ENCODE results near the gene CDR2L. TPM values are rescaled to one million over a fixed set of nuclear protein-coding genes. Genes with fewer than 3 reads are reported as not detected.
A peak's percentile ranks its signal among the peaks of the same experiment; 100 is the strongest.

CDR2L gene
- total and polyA plus RNA-seq, 4 donors = 8.5 to 19.0 (median 11.2) TPM

- no peaks in the 10 kb centered on the region for H3K9me3 ChIP-seq (ENCODE audit: control insufficient read depth in 4 of 4, insufficient read depth in 3 of 4, low read length in 3 of 4)
- ATAC-seq (ENCODE audit: insufficient read depth, low FRiP score) (no peak), DNase-seq (no peak)
- no peaks in the 10 kb centered on the region for H3K36me3 ChIP-seq (ENCODE audit: control insufficient read depth in 4 of 4, insufficient read depth in 4 of 4, low read length in 4 of 4)
- 95 to 96% methylated on average over 8 of the region's 8 CpGs for WGBS, 2 donors
- TF ChIP-seq CTCF (IDR thresholded peaks at IDR 0.05; ENCODE audit: control extremely low read depth, extremely low read depth) = no peak
- H3K4me1 ChIP-seq (ENCODE audit: control insufficient read depth in 5 of 5, insufficient read depth in 5 of 5, low read length in 5 of 5) = peaks cover 0 to 16% (median 0%) of the 10 kb centered on the region in 5 donors
- H3K27ac ChIP-seq (ENCODE audit: low read depth in 1 of 2, low read length in 1 of 2) = no peak overlapping the region
- H3K27me3 ChIP-seq (ENCODE audit: control insufficient read depth in 3 of 3, insufficient read depth in 3 of 3, low read length in 2 of 3) = no peaks in the 10 kb centered on the region
- no peak overlapping the region for H3K9ac ChIP-seq (ENCODE audit: insufficient read depth in 1 of 2, low read length in 2 of 2)
- H3K4me3 ChIP-seq = no peak overlapping the region
Observed at GRCh38 chr17:75030161-75030560, 42.7 kb downstream of the CDR2L start.

- WGBS, 2 donors = 12 to 19% methylated on average over 10 of the region's 10 CpGs
- Histone ChIP-seq H3K27ac (ENCODE audit: low read depth in 1 of 2, low read length in 1 of 2) (peak overlapping the region in 1 of 2 donors; percentile 13), H3K4me3 (no peak overlapping the region), H3K36me3 (ENCODE audit: control insufficient read depth in 4 of 4, insufficient read depth in 4 of 4, low read length in 4 of 4) (no peaks in the 10 kb centered on the region), H3K9me3 (ENCODE audit: control insufficient read depth in 4 of 4, insufficient read depth in 3 of 4, low read length in 3 of 4) (no peaks in the 10 kb centered on the region), H3K27me3 (ENCODE audit: control insufficient read depth in 3 of 3, insufficient read depth in 3 of 3, low read length in 2 of 3) (no peaks in the 10 kb centered on the region), H3K4me1 (ENCODE audit: control insufficient read depth in 5 of 5, insufficient read depth in 5 of 5, low read length in 5 of 5) (peaks cover 0 to 22% (median 0%) of the 10 kb centered on the region in 5 donors), H3K9ac (ENCODE audit: insufficient read depth in 1 of 2, low read length in 2 of 2) (peak overlapping the region in 1 of 2 donors; percentile 16)
- peak; percentile 79 to 85 (median 81) for DNase-seq
- TF ChIP-seq CTCF (IDR thresholded peaks at IDR 0.05; ENCODE audit: control extremely low read depth, extremely low read depth) = no peak
- no peak for ATAC-seq (ENCODE audit: insufficient read depth, low FRiP score)
Observed at GRCh38 chr17:75031972-75032719, 44.7 kb downstream of the CDR2L start.

- ATAC-seq (ENCODE audit: insufficient read depth, low FRiP score) = no peak
- H3K27ac ChIP-seq (ENCODE audit: low read depth in 1 of 2, low read length in 1 of 2) = no peak overlapping the region
- DNase-seq = peak; percentile 52 to 62 (median 56)
- no peaks in the 10 kb centered on the region for H3K9me3 ChIP-seq (ENCODE audit: control insufficient read depth in 4 of 4, insufficient read depth in 3 of 4, low read length in 3 of 4)
- H3K27me3 ChIP-seq (ENCODE audit: control insufficient read depth in 3 of 3, insufficient read depth in 3 of 3, low read length in 2 of 3) = no peaks in the 10 kb centered on the region
- peaks cover 0 to 22% (median 0%) of the 10 kb centered on the region in 5 donors for H3K4me1 ChIP-seq (ENCODE audit: control insufficient read depth in 5 of 5, insufficient read depth in 5 of 5, low read length in 5 of 5)
- 8 to 9% methylated on average over 13 of the region's 13 CpGs for WGBS, 2 donors
- no peak overlapping the region for H3K4me3 ChIP-seq
- TF ChIP-seq CTCF (IDR thresholded peaks at IDR 0.05; ENCODE audit: control extremely low read depth, extremely low read depth) = no peak
- no peaks in the 10 kb centered on the region for H3K36me3 ChIP-seq (ENCODE audit: control insufficient read depth in 4 of 4, insufficient read depth in 4 of 4, low read length in 4 of 4)
- H3K9ac ChIP-seq (ENCODE audit: insufficient read depth in 1 of 2, low read length in 2 of 2) = no peak overlapping the region
Observed at GRCh38 chr17:75032720-75033280, 45.4 kb downstream of the CDR2L start.

Data from lung (tissue), 12 donors.